GM19099 (cell line): ENCODE data around the gene SLC40A1.

Source experiments
- POLR2A ChIP-seq: IDR thresholded peaks from 3 replicates; pipeline ENCODE4 v1.6.1; 2011; ENCODE audit warnings: low read depth; ENCODE audit not compliant: insufficient read length; ENCODE audit errors: extremely low read depth

Gene SLC40A1

GRCh38 chr2:189609423-189609816 is 28.8 kb upstream of the SLC40A1 start:
- no peak for TF ChIP-seq POLR2A

DNA sequence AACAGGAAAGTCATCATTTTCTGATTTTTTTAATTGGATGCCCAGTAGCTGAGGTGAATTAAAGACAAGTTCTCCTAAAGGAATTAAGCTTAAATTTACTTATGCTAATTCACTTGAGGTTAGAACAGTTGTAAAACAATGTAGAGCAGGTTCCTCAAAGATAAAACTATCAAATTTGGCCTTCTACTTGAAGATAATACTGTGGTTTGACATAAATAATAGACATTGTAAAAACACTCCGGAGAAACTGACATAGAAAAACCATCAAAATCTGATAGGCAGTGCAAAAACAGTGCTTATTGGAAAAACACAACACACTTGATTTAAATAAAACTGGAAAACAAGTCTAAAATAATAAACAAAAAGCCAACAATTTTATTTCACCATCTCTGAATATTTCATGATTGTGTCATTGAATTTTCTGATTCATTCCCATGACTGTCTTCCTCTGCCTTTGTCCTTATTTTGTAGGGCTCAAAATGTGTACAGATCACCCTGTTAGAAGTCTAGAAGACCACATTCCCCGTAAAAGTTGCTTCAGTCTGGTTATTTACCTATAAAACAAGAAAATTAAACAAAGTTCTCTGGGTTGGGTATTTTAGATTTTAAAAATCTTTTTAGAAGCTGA is 28.3 kb upstream of the SLC40A1 start:
- no peak for TF ChIP-seq POLR2A

- no peak for TF ChIP-seq POLR2A
Observed at GRCh38 chr2:189608170-189608569, 27.6 kb upstream of the SLC40A1 start.

- no peak for TF ChIP-seq POLR2A
Observed at GRCh38 chr2:189602233-189602632, 21.6 kb upstream of the SLC40A1 start.

- no peak for TF ChIP-seq POLR2A
Observed at GRCh38 chr2:189601043-189601442, 20.5 kb upstream of the SLC40A1 start.

DNA sequence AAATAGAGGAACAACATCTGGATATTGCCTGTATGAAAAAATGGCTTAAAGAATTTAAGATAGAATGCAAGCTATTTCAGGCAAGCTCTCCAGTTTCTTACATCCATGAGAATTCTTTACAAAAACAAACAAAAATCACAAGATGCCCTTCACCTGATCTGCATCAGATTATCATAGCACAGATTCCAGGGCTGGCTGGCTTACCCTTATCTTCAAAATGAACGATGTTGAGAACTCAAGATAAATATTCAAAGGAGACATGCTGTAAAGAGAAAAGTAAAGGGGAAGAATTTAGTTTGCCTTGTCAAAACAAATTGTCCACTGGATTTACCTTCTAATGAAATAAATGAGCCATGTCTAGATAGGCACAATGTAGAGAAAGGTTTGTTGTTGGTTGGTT is 18.7 kb upstream of the SLC40A1 start:
- no peak for TF ChIP-seq POLR2A

GRCh38 chr2:189595417-189595816 is 14.8 kb upstream of the SLC40A1 start:
- TF ChIP-seq POLR2A, result no peak

DNA sequence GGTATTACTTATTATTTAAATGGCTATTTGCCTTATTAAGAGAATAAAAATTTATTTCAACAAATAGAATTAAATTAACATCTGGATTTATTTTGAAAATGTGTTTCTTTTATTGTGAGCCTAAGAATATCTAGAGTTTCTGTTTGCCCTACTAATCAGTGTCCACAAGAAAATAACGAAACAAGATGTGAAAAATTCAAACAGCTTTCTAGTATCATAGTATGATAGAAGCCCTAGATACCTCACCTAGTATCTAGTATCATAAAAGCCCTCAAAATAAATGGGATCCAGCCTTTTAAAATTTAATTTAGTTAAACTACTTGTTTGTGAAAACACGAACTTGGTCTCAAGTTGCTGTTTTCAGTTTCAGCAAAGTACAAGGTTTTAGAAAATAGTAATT is 13.7 kb upstream of the SLC40A1 start:
- TF ChIP-seq POLR2A, result no peak

GRCh38 chr2:189593115-189593514 is 12.5 kb upstream of the SLC40A1 start:
- TF ChIP-seq POLR2A, result no peak

- no peak for TF ChIP-seq POLR2A
Observed at GRCh38 chr2:189592353-189592984, 11.9 kb upstream of the SLC40A1 start.

- TF ChIP-seq POLR2A, result no peak
Observed at GRCh38 chr2:189587780-189588179, 7.2 kb upstream of the SLC40A1 start.

GRCh38 chr2:189585226-189585756 is 4.7 kb upstream of the SLC40A1 start:
- TF ChIP-seq POLR2A, result no peak

DNA sequence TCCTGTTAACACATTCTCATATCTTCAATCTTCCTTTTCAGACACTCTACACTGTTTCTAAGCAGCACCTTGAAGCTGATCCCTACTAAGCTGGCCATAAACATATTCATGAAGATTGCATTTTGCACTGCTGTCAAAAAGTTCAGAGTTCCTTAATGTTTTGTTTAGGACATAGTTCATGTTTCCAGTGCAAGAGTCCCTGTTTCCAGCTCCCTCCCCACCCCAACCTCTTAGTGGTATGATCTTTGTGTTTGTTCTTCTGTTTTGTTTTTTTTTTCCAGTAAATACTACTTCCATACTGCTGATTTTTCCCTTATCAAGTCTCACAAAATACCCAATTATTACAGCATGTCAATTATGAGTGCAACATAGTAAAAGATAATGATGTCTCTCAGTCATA is 4.1 kb upstream of the SLC40A1 start:
- no peak for TF ChIP-seq POLR2A

- TF ChIP-seq POLR2A, result no peak
Observed at GRCh38 chr2:189583227-189584198, 2.9 kb upstream of the SLC40A1 start.

- no peak for TF ChIP-seq POLR2A
Observed at GRCh38 chr2:189582809-189583192, 2.2 kb upstream of the SLC40A1 start.

DNA sequence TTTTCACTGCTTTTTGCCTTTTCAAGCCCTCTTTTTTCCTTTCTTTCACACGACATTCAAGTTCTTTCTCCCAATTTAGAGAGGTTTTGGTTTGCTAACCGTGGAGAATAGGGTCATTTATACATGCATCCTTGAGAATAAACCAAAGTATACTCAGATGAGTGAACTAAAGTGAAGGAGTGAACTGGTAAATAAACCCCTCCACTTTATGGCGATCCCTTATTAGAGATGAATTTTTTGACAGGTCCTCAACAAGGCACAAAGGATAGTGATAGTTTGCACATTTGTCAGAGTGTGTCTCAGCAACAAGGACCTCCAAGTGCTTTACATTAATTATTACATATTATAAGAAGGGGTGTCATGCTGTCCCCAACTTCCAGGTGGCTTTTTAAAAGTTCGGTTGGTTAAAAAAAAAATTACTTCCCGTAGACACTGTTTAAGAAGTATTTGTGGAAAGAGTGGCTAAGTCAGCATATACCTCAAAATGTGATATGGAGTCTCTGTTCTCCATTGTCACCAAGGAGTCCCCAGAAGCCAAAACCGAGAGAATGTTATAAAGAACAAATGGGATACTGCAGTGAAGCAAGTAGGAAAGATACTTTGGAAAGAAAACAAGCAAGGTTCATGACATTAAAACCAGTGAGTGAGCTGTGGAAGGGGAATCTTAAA is 1.7 kb upstream of the SLC40A1 start:
- TF ChIP-seq POLR2A, result no peak
